ENCODE results near the gene CEP170B. TPM values are rescaled to one million over a fixed set of nuclear protein-coding genes. Genes with fewer than 3 reads are reported as not detected.

CEP170B gene
- total and polyA plus RNA-seq, 3 donors from 2014 or later, result 33.9 to 79.7 (median 73.9) TPM

- Histone ChIP-seq H3K27ac (no peak overlapping the region), H3K9me3 (no peaks in the 10 kb centered on the region), H3K4me3 (no peak overlapping the region), H3K36me3 (ENCODE audit: low read depth, missing control alignments) (no peaks in the 10 kb centered on the region), H3K4me1 (no peaks in the 10 kb centered on the region), H3K27me3 (no peaks in the 10 kb centered on the region)
- TF ChIP-seq CTCF (IDR thresholded peaks at IDR 0.05), result no peak
- no peak for TF ChIP-seq POLR2A (IDR thresholded peaks at IDR 0.05)
- intact Hi-C loops (cut with DNase I; ENCODE audit: low total_unique reads), result loop anchor here (10.0 kb wide), 1 partner anchor 135 kb away; no protein-coding TSS in a partner anchor
- DNase-seq, result no peak
- WGBS, 2 donors, result 60 to 63% methylated on average over 3 of the region's 3 CpGs
Observed at GRCh38 chr14:104919993-104920315, 54.9 kb downstream of the CEP170B start.

GRCh38 chr14:104923640-104924420 is 58.8 kb downstream of the CEP170B start:
- Histone ChIP-seq H3K4me3 (no peak overlapping the region), H3K4me1 (peaks cover 5% of the 10 kb centered on the region), H3K27me3 (no peaks in the 10 kb centered on the region), H3K27ac (no peak overlapping the region), H3K36me3 (ENCODE audit: low read depth, missing control alignments) (no peaks in the 10 kb centered on the region), H3K9me3 (no peaks in the 10 kb centered on the region)
- no peak for DNase-seq
- 92 to 100% methylated on average over 2 to 4 of the region's 4 CpGs for WGBS, 2 donors
- intact Hi-C loops (cut with DNase I; ENCODE audit: low total_unique reads), result no loop called here
- no peak for TF ChIP-seq CTCF (IDR thresholded peaks at IDR 0.05)

GRCh38 chr14:104924421-104925213 is 59.5 kb downstream of the CEP170B start, which contains the start of gene PLD4:
Gene PLD4 (plus strand): TSS chr14:104924879. CDS start chr14:104927141, 2,262 bp downstream.
- H3K36me3 ChIP-seq (ENCODE audit: low read depth, missing control alignments), result no peaks in the 10 kb centered on the region
- no peaks in the 10 kb centered on the region for H3K27me3 ChIP-seq
- peaks cover 5% of the 10 kb centered on the region for H3K4me1 ChIP-seq
- no peak for DNase-seq
- 86 to 100% methylated on average over 4 to 14 of the region's 14 CpGs for WGBS, 2 donors
- intact Hi-C loops (cut with DNase I; ENCODE audit: low total_unique reads), result no loop called here
- no peak for TF ChIP-seq POLR2A (IDR thresholded peaks at IDR 0.05)
- TF ChIP-seq CTCF (IDR thresholded peaks at IDR 0.05), result no peak
- H3K4me3 ChIP-seq, result no peak within 1 kb of the TSS
- no peaks in the 10 kb centered on the region for H3K9me3 ChIP-seq
- H3K27ac ChIP-seq, result no peak within 1 kb of the TSS

- Histone ChIP-seq H3K27ac (no peak overlapping the region), H3K9me3 (no peaks in the 10 kb centered on the region), H3K36me3 (ENCODE audit: low read depth, missing control alignments) (no peaks in the 10 kb centered on the region), H3K4me1 (peaks cover 5% of the 10 kb centered on the region), H3K4me3 (no peak overlapping the region), H3K27me3 (no peaks in the 10 kb centered on the region)
- DNase-seq, result no peak
- intact Hi-C loops (cut with DNase I; ENCODE audit: low total_unique reads), result no loop called here
- TF ChIP-seq POLR2A (IDR thresholded peaks at IDR 0.05) (no peak), CTCF (IDR thresholded peaks at IDR 0.05) (no peak)
- WGBS, 2 donors, result 65 to 79% methylated on average over 4 to 10 of the region's 10 CpGs
Observed at GRCh38 chr14:104925214-104925854, 60.3 kb downstream of the CEP170B start.

Data from testis (tissue), 3 donors.